Fibroblast of pulmonary artery (primary cell): ENCODE results near the gene ADRB2.
"Not testable (repeated sequence)": the region's sequence is repeated elsewhere in the genome, so short reads cannot be mapped to it uniquely, and the experiment has no call there.

Experiments
- DNase-seq: peaks from one replicate; pipeline ENCODE4 v3.0.0-alpha.2; 2010; ENCODE audit warnings: low read depth
- H3K4me3 ChIP-seq: replicated peaks from 2 replicates; pipeline ENCODE4 v1.5.1; 2011; ENCODE audit warnings: low read depth, mild to moderate bottlenecking, control low read depth, low read length, moderate library complexity
- TF ChIP-seq, protein P1 (sequence below): IDR thresholded peaks from 2 replicates; pipeline ENCODE4 v1.5.1; 2011; ENCODE audit warnings: mild to moderate bottlenecking, control low read depth, low read length, inconsistent platforms; ENCODE audit errors: missing control alignments

ADRB2 gene

DNA sequence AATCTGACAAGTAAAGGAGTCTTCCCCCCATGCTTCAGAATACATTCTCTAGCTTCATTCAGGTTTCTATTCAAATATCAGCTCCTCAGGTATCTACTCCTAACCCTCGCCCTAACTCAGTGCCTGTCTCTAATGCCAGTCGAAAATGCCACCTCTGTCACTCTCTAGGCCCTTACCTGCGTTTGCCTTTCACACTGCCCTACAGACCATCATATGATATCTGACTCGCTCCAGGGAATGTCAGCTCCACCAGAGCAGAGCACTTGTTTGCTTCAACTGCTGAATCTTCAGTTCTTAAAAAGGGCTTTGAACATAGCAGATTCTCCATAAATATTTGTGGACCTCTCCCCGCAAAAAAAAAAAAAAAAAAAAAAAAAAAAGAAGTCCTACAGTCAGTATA is 46.7 kb downstream of the ADRB2 start:
- no peak overlapping the region for H3K4me3 ChIP-seq
- TF ChIP-seq, protein P1, sequence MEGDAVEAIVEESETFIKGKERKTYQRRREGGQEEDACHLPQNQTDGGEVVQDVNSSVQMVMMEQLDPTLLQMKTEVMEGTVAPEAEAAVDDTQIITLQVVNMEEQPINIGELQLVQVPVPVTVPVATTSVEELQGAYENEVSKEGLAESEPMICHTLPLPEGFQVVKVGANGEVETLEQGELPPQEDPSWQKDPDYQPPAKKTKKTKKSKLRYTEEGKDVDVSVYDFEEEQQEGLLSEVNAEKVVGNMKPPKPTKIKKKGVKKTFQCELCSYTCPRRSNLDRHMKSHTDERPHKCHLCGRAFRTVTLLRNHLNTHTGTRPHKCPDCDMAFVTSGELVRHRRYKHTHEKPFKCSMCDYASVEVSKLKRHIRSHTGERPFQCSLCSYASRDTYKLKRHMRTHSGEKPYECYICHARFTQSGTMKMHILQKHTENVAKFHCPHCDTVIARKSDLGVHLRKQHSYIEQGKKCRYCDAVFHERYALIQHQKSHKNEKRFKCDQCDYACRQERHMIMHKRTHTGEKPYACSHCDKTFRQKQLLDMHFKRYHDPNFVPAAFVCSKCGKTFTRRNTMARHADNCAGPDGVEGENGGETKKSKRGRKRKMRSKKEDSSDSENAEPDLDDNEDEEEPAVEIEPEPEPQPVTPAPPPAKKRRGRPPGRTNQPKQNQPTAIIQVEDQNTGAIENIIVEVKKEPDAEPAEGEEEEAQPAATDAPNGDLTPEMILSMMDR: no peak
- no peak for DNase-seq

DNA sequence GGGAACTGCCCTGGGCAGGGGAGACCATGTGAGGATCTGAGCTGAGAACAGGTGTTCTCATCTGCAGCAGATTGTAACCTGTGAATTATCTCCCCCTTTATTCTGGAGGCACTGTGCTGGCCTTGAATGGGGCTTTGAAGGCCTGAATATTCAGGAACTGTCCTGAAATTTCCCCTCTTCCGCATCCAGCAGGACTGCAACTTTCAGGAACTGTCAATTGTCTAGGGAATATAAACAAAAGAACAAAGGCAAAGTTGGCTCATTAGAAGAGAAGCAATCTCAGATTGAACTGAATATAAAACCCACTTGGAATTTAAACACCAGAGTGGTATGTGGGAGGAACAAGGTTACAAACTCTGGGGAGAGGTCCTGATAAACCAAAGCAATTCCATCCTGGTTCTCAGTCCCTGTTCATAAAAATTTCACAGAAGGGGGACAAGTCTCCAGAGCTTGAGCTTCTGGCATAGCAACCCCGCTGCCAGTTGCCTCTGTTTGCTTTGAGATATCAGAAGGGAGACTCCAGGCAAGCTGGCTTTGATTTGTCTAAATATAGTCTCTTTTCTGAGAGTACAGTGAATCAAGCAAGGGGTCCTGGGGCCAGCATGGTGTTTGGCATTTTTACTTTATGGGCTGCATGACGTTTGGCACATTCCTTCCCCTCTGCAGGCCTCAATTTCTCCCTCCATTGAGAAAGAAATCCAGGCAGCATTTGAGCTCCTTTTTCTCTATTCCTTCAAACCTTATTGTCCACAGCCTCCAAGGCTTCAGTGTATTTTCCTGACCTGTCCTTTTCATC is 47.5 kb downstream of the ADRB2 start:
- H3K4me3 ChIP-seq: no peak overlapping the region
- TF ChIP-seq, protein P1: no peak
- no peak for DNase-seq

DNA sequence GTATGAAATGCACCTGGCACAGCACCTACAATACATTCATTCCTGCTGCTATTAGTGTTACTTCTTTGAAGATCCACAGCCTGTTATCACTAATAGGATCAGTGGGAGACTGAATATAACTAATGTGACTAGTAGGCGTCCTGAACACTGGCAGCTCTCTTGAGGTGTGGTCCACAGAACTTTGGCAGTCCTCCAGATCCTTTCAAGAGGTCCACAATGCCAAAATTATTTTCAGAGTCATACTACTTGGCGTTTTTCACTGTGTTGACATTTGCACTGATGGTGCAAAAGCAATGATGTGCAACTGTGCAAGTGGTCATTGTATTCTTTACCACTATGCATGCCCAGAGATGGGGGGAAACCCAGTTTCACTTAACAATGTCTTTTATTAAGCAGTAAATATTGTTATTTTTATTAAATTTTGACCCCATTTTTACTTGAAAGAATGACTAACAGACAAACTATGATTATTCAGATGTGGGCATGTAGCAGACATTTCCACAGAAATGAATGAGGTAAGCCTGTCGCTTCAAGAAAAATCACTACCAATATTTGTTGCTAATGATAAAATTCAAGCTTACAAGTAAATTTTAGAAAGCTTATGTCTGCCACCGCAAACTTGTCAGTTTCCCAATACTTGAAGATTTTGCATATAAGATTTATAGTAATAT is 48.9 kb downstream of the ADRB2 start:
- TF ChIP-seq, protein P1: no peak
- no peak overlapping the region for H3K4me3 ChIP-seq
- peak; percentile 10 for DNase-seq

DNA sequence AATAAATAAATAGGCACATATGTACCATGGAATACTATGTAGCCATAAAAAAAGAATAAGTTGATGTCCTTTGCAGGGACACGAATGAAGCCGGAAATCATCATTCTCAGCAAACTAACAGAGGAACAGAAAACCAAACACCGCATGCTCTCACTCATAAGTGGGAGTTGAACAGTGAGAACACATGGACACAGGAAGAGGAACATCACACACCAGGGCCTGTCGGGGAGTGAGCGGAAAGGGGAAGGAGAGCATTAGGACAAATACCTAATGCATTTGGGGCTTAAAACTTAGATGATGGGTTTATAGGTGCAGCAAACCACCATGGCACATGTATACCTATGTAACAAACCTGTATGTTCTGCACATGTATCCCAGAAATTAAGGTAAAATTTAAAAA is 51.0 kb downstream of the ADRB2 start:
- DNase-seq, H3K4me3 ChIP-seq: not testable (repeated sequence)
